ENCODE data around the gene BRD9.
"Not testable (repeated sequence)": the region's sequence is repeated elsewhere in the genome, so short reads cannot be mapped to it uniquely, and the experiment has no call there.

The BRD9 gene

GRCh38 chr5:920321-920720 lies 27.7 kb upstream of the BRD9 start:
- H3K4me3 ChIP-seq (ENCODE audit: low read depth, low read length) = no peak overlapping the region
- TF ChIP-seq, protein P1, sequence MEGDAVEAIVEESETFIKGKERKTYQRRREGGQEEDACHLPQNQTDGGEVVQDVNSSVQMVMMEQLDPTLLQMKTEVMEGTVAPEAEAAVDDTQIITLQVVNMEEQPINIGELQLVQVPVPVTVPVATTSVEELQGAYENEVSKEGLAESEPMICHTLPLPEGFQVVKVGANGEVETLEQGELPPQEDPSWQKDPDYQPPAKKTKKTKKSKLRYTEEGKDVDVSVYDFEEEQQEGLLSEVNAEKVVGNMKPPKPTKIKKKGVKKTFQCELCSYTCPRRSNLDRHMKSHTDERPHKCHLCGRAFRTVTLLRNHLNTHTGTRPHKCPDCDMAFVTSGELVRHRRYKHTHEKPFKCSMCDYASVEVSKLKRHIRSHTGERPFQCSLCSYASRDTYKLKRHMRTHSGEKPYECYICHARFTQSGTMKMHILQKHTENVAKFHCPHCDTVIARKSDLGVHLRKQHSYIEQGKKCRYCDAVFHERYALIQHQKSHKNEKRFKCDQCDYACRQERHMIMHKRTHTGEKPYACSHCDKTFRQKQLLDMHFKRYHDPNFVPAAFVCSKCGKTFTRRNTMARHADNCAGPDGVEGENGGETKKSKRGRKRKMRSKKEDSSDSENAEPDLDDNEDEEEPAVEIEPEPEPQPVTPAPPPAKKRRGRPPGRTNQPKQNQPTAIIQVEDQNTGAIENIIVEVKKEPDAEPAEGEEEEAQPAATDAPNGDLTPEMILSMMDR (IDR thresholded peaks at IDR 0.05; ENCODE audit: insufficient read depth, low read depth, low read length, missing control alignments) = no peak
- no peak for DNase-seq (ENCODE audit: low read depth)

GRCh38 chr5:919356-920000 lies 26.9 kb upstream of the BRD9 start:
- TF ChIP-seq, protein P1 (IDR thresholded peaks at IDR 0.05; ENCODE audit: insufficient read depth, low read depth, low read length, missing control alignments) = no peak
- DNase-seq (ENCODE audit: low read depth) = no peak
- no peak overlapping the region for H3K4me3 ChIP-seq (ENCODE audit: low read depth, low read length)

DNA sequence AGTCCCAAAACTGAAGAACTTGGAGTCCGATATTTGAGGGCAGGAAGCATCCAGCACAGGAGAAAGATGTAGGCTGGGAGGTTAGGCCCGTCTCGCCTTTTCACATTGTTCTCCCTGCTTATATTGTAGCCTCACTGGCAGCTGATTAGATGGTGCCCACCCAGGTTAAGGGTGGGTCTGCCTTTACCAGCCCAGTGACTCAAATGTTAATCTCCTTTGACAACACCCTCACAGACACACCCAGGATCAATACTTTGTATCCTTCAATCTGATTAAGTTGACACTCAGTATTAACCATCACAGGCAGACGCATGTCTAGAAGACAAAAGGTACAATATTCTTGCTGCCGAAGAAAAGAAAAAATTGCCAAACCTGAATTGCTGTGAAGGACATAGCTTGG lies 26.1 kb upstream of the BRD9 start:
- not testable (repeated sequence) for DNase-seq (ENCODE audit: low read depth); H3K4me3 ChIP-seq (ENCODE audit: low read depth, low read length)

GRCh38 chr5:916441-917293 lies 24.1 kb upstream of the BRD9 start:
- no peak for DNase-seq (ENCODE audit: low read depth)
- TF ChIP-seq, protein P1 (IDR thresholded peaks at IDR 0.05; ENCODE audit: insufficient read depth, low read depth, low read length, missing control alignments) = no peak
- H3K4me3 ChIP-seq (ENCODE audit: low read depth, low read length) = no peak overlapping the region

DNA sequence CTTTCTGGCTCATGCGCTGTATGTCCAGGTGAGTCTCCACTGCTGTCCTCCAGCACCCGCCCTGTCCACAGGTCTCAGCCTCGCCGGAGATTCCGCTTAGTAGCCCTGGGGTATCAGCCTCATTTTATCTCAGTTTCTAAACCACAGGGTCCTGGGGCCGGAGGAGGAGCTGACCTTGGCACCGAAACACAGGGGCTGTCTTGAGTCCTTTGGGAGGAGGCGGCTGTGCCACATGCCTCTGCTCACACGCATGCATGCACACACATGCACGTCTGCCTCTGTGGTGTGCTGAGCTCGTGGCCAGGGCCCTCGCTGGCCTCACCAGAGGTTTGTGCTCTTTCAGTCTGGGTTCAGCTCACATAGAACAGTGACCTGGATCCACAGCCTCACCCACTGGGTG lies 23.3 kb upstream of the BRD9 start:
- TF ChIP-seq, protein P1 (IDR thresholded peaks at IDR 0.05; ENCODE audit: insufficient read depth, low read depth, low read length, missing control alignments) = no peak
- no peak overlapping the region for H3K4me3 ChIP-seq (ENCODE audit: low read depth, low read length)
- no peak for DNase-seq (ENCODE audit: low read depth)

- not testable (repeated sequence) for H3K4me3 ChIP-seq (ENCODE audit: low read depth, low read length); DNase-seq (ENCODE audit: low read depth)
Observed at GRCh38 chr5:915346-915745, 22.7 kb upstream of the BRD9 start.

- no peak overlapping the region for H3K4me3 ChIP-seq (ENCODE audit: low read depth, low read length)
- TF ChIP-seq, protein P1 (IDR thresholded peaks at IDR 0.05; ENCODE audit: insufficient read depth, low read depth, low read length, missing control alignments) = no peak
- no peak for DNase-seq (ENCODE audit: low read depth)
Observed at GRCh38 chr5:914612-915011, 22.0 kb upstream of the BRD9 start.

GRCh38 chr5:914174-914573 lies 21.6 kb upstream of the BRD9 start:
- TF ChIP-seq, protein P1 (IDR thresholded peaks at IDR 0.05; ENCODE audit: insufficient read depth, low read depth, low read length, missing control alignments) = no peak
- DNase-seq (ENCODE audit: low read depth) = no peak
- H3K4me3 ChIP-seq (ENCODE audit: low read depth, low read length) = no peak overlapping the region

Measured in GM12865 (cell line).